B cell (primary cell): ENCODE measurements around the gene COL25A1. TPM values are rescaled to one million over a fixed set of nuclear protein-coding genes. Genes with fewer than 3 reads are reported as not detected.

Experiments used
- ATAC-seq: fragments of 200-7000 bp; cut with Tn5 transposase; one replicate; pipeline ENCODE4 v1.10.0; 2021; ENCODE audit warnings: low read depth, mild to moderate bottlenecking, moderate number of reproducible peaks, moderate library complexity
- CTCF ChIA-PET: fragments of 350-600 bp; sonication (Branson Sonifier 250); formaldehyde crosslinking; loops from one replicate; lab custom pipeline; 2021; ENCODE audit warnings: antibody characterized with exemption, inconsistent platforms; lab: Charles Lee
- POLR2A ChIA-PET: fragments of 350-600 bp; sonication (Branson Sonifier 250); formaldehyde crosslinking; loops from one replicate; lab custom pipeline; 2021; ENCODE audit warnings: antibody characterized with exemption; lab: Charles Lee
- DNase-seq: peaks from one replicate; pipeline ENCODE4 v3.0.0; 2013
- H2AFZ ChIP-seq: 2 replicates; pipeline ENCODE4 v1.6.1; 2012; ENCODE audit warnings: mild to moderate bottlenecking, low read depth, low read length; ENCODE audit not compliant: insufficient read depth, poor library complexity, severe bottlenecking
- H3K27ac ChIP-seq, 2 donors: 1 replicate in 1 of 2; 2 replicates in 1 of 2; pipeline ENCODE4 v1.5.1; 2012 to 2013; ENCODE audit warnings: low read length in 2 of 2, mild to moderate bottlenecking in 2 of 2, moderate library complexity in 1 of 2
- H3K27me3 ChIP-seq, 4 experiments: fragments of 200-600 bp in 1 of 4; sonication (generic) in 1 of 4; replicated peaks in 1 of 4; 1 replicate in 2 of 4; 2 replicates in 2 of 4; pipeline versions ENCODE4 v1.6.1 to v1.7.0; 2013 to 2016; ENCODE audit warnings: low read length in 3 of 4, mild to moderate bottlenecking in 2 of 4, mixed read lengths in 1 of 4, moderate library complexity in 1 of 4; ENCODE audit not compliant: insufficient read depth in 4 of 4, control insufficient read depth in 3 of 4; ENCODE audit errors: control extremely low read depth in 1 of 4
- H3K36me3 ChIP-seq, 2 experiments: replicated peaks in 1 of 2; 1 replicate in 1 of 2; 2 replicates in 1 of 2; pipeline versions ENCODE4 v1.6.1 to v1.7.1; 2013; ENCODE audit warnings: low read length in 1 of 2; ENCODE audit not compliant: insufficient read depth in 2 of 2, control insufficient read depth in 1 of 2; ENCODE audit errors: control extremely low read depth in 1 of 2, extremely low read depth in 1 of 2
- H3K4me1 ChIP-seq, 2 donors: fragments of 200-600 bp in 1 of 2; sonication (generic) in 1 of 2; 1 replicate in 1 of 2; 2 replicates in 1 of 2; pipeline versions ENCODE4 v1.5.1 to v1.6.1; 2013 to 2017; ENCODE audit warnings: low read length in 2 of 2; ENCODE audit not compliant: control insufficient read depth in 2 of 2, insufficient read depth in 2 of 2
- H3K4me2 ChIP-seq: replicated peaks from 2 replicates; pipeline ENCODE3; 2012; ENCODE audit warnings: mild to moderate bottlenecking, low read depth, low read length; ENCODE audit not compliant: poor library complexity, severe bottlenecking
- H3K4me3 ChIP-seq, 5 experiments: fragments of 200-600 bp in 1 of 5; sonication (generic) in 1 of 5; 1 replicate in 3 of 5; 2 replicates in 2 of 5; pipeline versions ENCODE4 v1.5.1 to v1.7.0; 2011 to 2016; ENCODE audit warnings: low read length in 4 of 5, mild to moderate bottlenecking in 4 of 5, low read depth in 2 of 5, control low read depth in 1 of 5, moderate library complexity in 1 of 5; ENCODE audit not compliant: insufficient read depth in 1 of 5; ENCODE audit errors: control extremely low read depth in 1 of 5, extremely low read depth in 1 of 5
- H3K79me2 ChIP-seq: fragments of 200-600 bp; sonication (generic); one replicate; pipeline ENCODE4 v1.6.0; 2016; ENCODE audit warnings: low read length; ENCODE audit not compliant: control insufficient read depth, insufficient read depth
- H3K9ac ChIP-seq: fragments of 200-600 bp; sonication (generic); 2 replicates; pipeline ENCODE4 v1.6.1; 2017; ENCODE audit warnings: mild to moderate bottlenecking, low read length, moderate library complexity
- H3K9me3 ChIP-seq, 3 donors: one replicate each; pipeline versions ENCODE4 v1.6.1 to v1.7.1; 2013; ENCODE audit warnings: low read length in 2 of 3; ENCODE audit not compliant: control insufficient read depth in 2 of 3, insufficient read depth in 1 of 3; ENCODE audit errors: control extremely low read depth in 1 of 3
- H4K20me1 ChIP-seq: 2 replicates; pipeline ENCODE4 v1.6.0; 2012; ENCODE audit warnings: mild to moderate bottlenecking, low read length; ENCODE audit not compliant: insufficient read depth, control insufficient read depth, poor library complexity, severe bottlenecking
- H3K27ac Mint-ChIP-seq: one replicate; pipeline ENCODE4 v1.8.0; 2021; ENCODE audit warnings: mixed read lengths
- H3K27me3 Mint-ChIP-seq: one replicate; pipeline ENCODE4 v1.8.0; 2021; ENCODE audit warnings: mixed read lengths
- H3K4me1 Mint-ChIP-seq: one replicate; pipeline ENCODE4 v1.8.0; 2021; ENCODE audit warnings: mixed read lengths
- H3K4me3 Mint-ChIP-seq: one replicate; pipeline ENCODE4 v1.8.0; 2021; ENCODE audit warnings: mixed read lengths
- H3K9me3 Mint-ChIP-seq: one replicate; pipeline ENCODE4 v1.8.0; 2022; ENCODE audit warnings: mixed read lengths; ENCODE audit not compliant: insufficient read depth
- CTCF ChIP-seq: fragments of 200-600 bp; IDR thresholded peaks from one replicate; pipeline ENCODE4 v1.8.0; 2022; ENCODE audit warnings: antibody characterized with exemption, mild to moderate bottlenecking
- EZH2 ChIP-seq: IDR thresholded peaks from 2 replicates; pipeline ENCODE4 v1.6.1; 2012; ENCODE audit warnings: borderline replicate concordance, low read depth, mild to moderate bottlenecking, moderate library complexity, low read length; ENCODE audit not compliant: insufficient read depth, poor library complexity, severe bottlenecking
- WGBS: methylation state at CpG from one replicate; pipeline ENCODE4 v1.1.5; 2013; ENCODE audit warnings: missing lambda C conversion rate; ENCODE audit not compliant: insufficient coverage; 5-methylcytosine and 5-hydroxymethylcytosine counted together
- intact Hi-C: fragments of 100-400 bp; cut with micrococcal nuclease; formaldehyde crosslinking; loops from one replicate; pipeline ENCODE4 v1.10.0; 2022
- polyA plus RNA-seq: library from polyadenylated mRNA; depleted of rRNA; stranded (reverse); fragments of >200 nt; gene quantifications from 2 replicates; pipeline ENCODE4 v1.2.3, GENCODE V29; 2012
- total RNA-seq, 2 donors: library from RNA; stranded (reverse); fragments of 120-200 nt in 1 of 2; gene quantifications; 1 replicate in 1 of 2; 2 replicates in 1 of 2; pipeline versions ENCODE4 v1.2.3 to v1.2.4, GENCODE V29; 2013 to 2022

COL25A1 gene
- total and polyA plus RNA-seq, 2 donors (not counting 1 experiment from before 2014, with no cell fraction given), result not detected

DNA sequence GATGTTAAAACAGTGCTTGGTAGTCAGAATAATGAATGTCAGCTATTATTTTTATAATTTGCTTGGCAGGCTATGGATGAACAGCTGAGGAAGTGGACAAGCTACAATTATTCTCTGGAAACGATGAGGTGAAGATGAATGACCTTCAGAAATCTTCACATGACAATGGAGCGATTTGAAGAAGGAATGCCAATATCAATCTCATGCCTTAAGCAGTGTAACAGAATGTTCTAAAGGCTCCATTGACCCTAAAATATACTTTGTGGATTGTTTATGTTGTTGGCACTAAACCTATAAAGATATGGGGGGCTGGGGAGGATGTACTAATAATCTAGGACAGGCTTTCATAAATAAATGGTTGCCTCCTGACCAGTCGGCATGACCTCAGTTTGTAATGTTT is 36.2 kb downstream of the COL25A1 start:
- ATAC-seq, result no peak
- H3K36me3 ChIP-seq, result no peaks in the 10 kb centered on the region
- TF ChIP-seq EZH2, result no peak
- no peak for TF ChIP-seq CTCF
- no peaks in the 10 kb centered on the region for H3K9me3 ChIP-seq
- intact Hi-C loops, result no loop called here
- no peaks in the 10 kb centered on the region for H4K20me1 ChIP-seq
- no peak for DNase-seq
- H3K4me3 ChIP-seq, result no peak overlapping the region
- ChIA-PET CTCF (no interaction called here), POLR2A (no interaction called here)
- H3K9me3 Mint-ChIP-seq, result no peaks in the 10 kb centered on the region
- H3K27ac ChIP-seq, result no peak overlapping the region
- no peaks in the 10 kb centered on the region for H3K4me1 Mint-ChIP-seq
- H3K4me2 ChIP-seq, result no peak overlapping the region
- no peak overlapping the region for H3K9ac ChIP-seq
- H3K27me3 Mint-ChIP-seq, result no peaks in the 10 kb centered on the region
- WGBS, result 92% methylated on average over 2 of the region's 3 CpGs
- H2AFZ ChIP-seq, result no peak overlapping the region
- H3K79me2 ChIP-seq, result no peaks in the 10 kb centered on the region
- no peak overlapping the region for H3K4me3 Mint-ChIP-seq
- no peaks in the 10 kb centered on the region for H3K4me1 ChIP-seq
- H3K27ac Mint-ChIP-seq, result no peak overlapping the region
- H3K27me3 ChIP-seq, result no peaks in the 10 kb centered on the region

GRCh38 chr4:109263721-109264120 is 38.7 kb downstream of the COL25A1 start:
- WGBS, result 100% methylated on average over 1 of the region's 4 CpGs
- Mint-ChIP-seq H3K9me3 (no peaks in the 10 kb centered on the region), H3K4me3 (no peak overlapping the region), H3K27ac (no peak overlapping the region), H3K27me3 (no peaks in the 10 kb centered on the region), H3K4me1 (no peaks in the 10 kb centered on the region)
- no peak overlapping the region for H3K4me2 ChIP-seq
- no peaks in the 10 kb centered on the region for H3K27me3 ChIP-seq
- H4K20me1 ChIP-seq, result no peaks in the 10 kb centered on the region
- H3K4me1 ChIP-seq, result no peaks in the 10 kb centered on the region
- POLR2A ChIA-PET, result no interaction called here
- no peaks in the 10 kb centered on the region for H3K36me3 ChIP-seq
- intact Hi-C loops, result no loop called here
- no peak for ATAC-seq
- no peak for DNase-seq
- no peaks in the 10 kb centered on the region for H3K9me3 ChIP-seq
- H3K27ac ChIP-seq, result no peak overlapping the region
- CTCF ChIA-PET, result no interaction called here
- no peak overlapping the region for H3K4me3 ChIP-seq
- H3K9ac ChIP-seq, result no peak overlapping the region
- no peaks in the 10 kb centered on the region for H3K79me2 ChIP-seq
- TF ChIP-seq EZH2, result no peak
- TF ChIP-seq CTCF, result no peak
- H2AFZ ChIP-seq, result no peak overlapping the region
